B cell (primary cell): ENCODE results near the gene TOMM5.

ENCODE experiments used
- CTCF ChIP-seq: fragments of 200-600 bp; IDR thresholded peaks from one replicate; pipeline ENCODE4 v1.8.0; 2022; ENCODE audit warnings: antibody characterized with exemption, mild to moderate bottlenecking
- EZH2 ChIP-seq: IDR thresholded peaks from 2 replicates; pipeline ENCODE4 v1.6.1; 2012; ENCODE audit warnings: borderline replicate concordance, low read depth, mild to moderate bottlenecking, moderate library complexity, low read length; ENCODE audit not compliant: insufficient read depth, poor library complexity, severe bottlenecking

- TF ChIP-seq CTCF (no peak), EZH2 (no peak)
Observed at GRCh38 chr9:37623267-37623666, 30.9 kb upstream of the TOMM5 start.
